ENCODE data around the gene HMCN1.
A peak's percentile ranks its signal among the peaks of the same experiment; 100 is the strongest.

Gene HMCN1

GRCh38 chr1:185942961-185943360, 208.8 kb downstream of the HMCN1 start:
- ATAC-seq = no peak
- no peak for TF ChIP-seq TOX (CRISPR knock-in tag; IDR thresholded peaks at IDR 0.05; ENCODE audit: borderline replicate concordance)
- no peak for TF ChIP-seq TCF4 (CRISPR knock-in tag; IDR thresholded peaks at IDR 0.05; ENCODE audit: borderline replicate concordance)
- no peak for TF ChIP-seq RARB (CRISPR knock-in tag; IDR thresholded peaks at IDR 0.05)

- ATAC-seq = no peak
- TF ChIP-seq TOX (CRISPR knock-in tag; IDR thresholded peaks at IDR 0.05; ENCODE audit: borderline replicate concordance) (no peak), CSRNP3 (CRISPR knock-in tag; IDR thresholded peaks at IDR 0.05) (no peak), SNAI2 (CRISPR knock-in tag; IDR thresholded peaks at IDR 0.05) (no peak)
Observed at GRCh38 chr1:185956881-185957280, 222.7 kb downstream of the HMCN1 start.

- TF ChIP-seq CSDC2 (CRISPR knock-in tag; IDR thresholded peaks at IDR 0.05) = no peak
- TF ChIP-seq PPARA (CRISPR knock-in tag; IDR thresholded peaks at IDR 0.05; ENCODE audit: borderline replicate concordance) = no peak
- TF ChIP-seq SNAI2 (CRISPR knock-in tag; IDR thresholded peaks at IDR 0.05) = no peak
- TF ChIP-seq BACH2 (CRISPR knock-in tag; IDR thresholded peaks at IDR 0.05; ENCODE audit: borderline replicate concordance) = no peak
- TF ChIP-seq CSRNP3 (CRISPR knock-in tag; IDR thresholded peaks at IDR 0.05) = no peak
- TF ChIP-seq TSHZ2 (CRISPR knock-in tag; IDR thresholded peaks at IDR 0.05) = no peak
- TF ChIP-seq ESRRG (CRISPR knock-in tag; IDR thresholded peaks at IDR 0.05) = no peak
- no peak for TF ChIP-seq CREB5 (CRISPR knock-in tag; IDR thresholded peaks at IDR 0.05; ENCODE audit: low read depth)
- no peak for TF ChIP-seq TCF4 (CRISPR knock-in tag; IDR thresholded peaks at IDR 0.05; ENCODE audit: borderline replicate concordance)
- TF ChIP-seq GLIS3 (CRISPR knock-in tag; IDR thresholded peaks at IDR 0.05) = no peak
- no peak for TF ChIP-seq ZFP3 (CRISPR knock-in tag; IDR thresholded peaks at IDR 0.05)
- TF ChIP-seq ZFP30 (CRISPR knock-in tag; IDR thresholded peaks at IDR 0.05) = no peak
Observed at GRCh38 chr1:185957441-185958363, 223.5 kb downstream of the HMCN1 start.

GRCh38 chr1:185960422-185961321, 226.5 kb downstream of the HMCN1 start:
- no peak for TF ChIP-seq ZC3H10 (CRISPR knock-in tag; IDR thresholded peaks at IDR 0.05)
- TF ChIP-seq RARB (CRISPR knock-in tag; IDR thresholded peaks at IDR 0.05) = no peak
- TF ChIP-seq POU6F1 (CRISPR knock-in tag; IDR thresholded peaks at IDR 0.05; ENCODE audit: borderline replicate concordance, low read depth) = no peak
- TF ChIP-seq CSDC2 (CRISPR knock-in tag; IDR thresholded peaks at IDR 0.05) = no peak
- no peak for TF ChIP-seq TOX (CRISPR knock-in tag; IDR thresholded peaks at IDR 0.05; ENCODE audit: borderline replicate concordance)
- no peak for TF ChIP-seq ZNF8 (CRISPR knock-in tag; IDR thresholded peaks at IDR 0.05)
- TF ChIP-seq ZFP3 (CRISPR knock-in tag; IDR thresholded peaks at IDR 0.05) = no peak
- no peak for TF ChIP-seq OSR1 (CRISPR knock-in tag; IDR thresholded peaks at IDR 0.05)
- ATAC-seq = peak; percentile 63

More at GRCh38 chr1:185957441-185958363, 223.5 kb downstream of the HMCN1 start:
- no peak for ATAC-seq
